GM12878 (cell line): ENCODE measurements around the gene PLA2G2C. TPM values are rescaled to one million over a fixed set of nuclear protein-coding genes. Genes with fewer than 3 reads are reported as not detected.

Experiments used
- ATAC-seq: fragments of 200-7000 bp; cut with Tn5 transposase; 3 replicates; pipeline ENCODE4 v1.9.1; 2020; ENCODE audit warnings: mild to moderate bottlenecking, moderate library complexity
- BruUV-seq: library from RNA; stranded (reverse); fragments of 400-500 nt; replicated peaks from 2 replicates; lab custom pipeline; 2021; lab: Mats Ljungman, UMichigan
- CTCF ChIA-PET: fragments of 300-600 bp; sonication (Branson Sonifier 250); formaldehyde crosslinking; extraction: SDS; loops from one replicate; lab custom pipeline; 2021; ENCODE audit warnings: inconsistent platforms; lab: Yijun Ruan, JAX
- POLR2A ChIA-PET: fragments of 350-600 bp; formaldehyde crosslinking; extraction: SDS; loops from one replicate; lab custom pipeline; 2021; ENCODE audit warnings: inconsistent platforms; lab: Charles Lee
- RAD21 ChIA-PET: fragments of 300-600 bp; sonication (Branson Sonifier 250); formaldehyde crosslinking; loops from one replicate; lab custom pipeline; 2023; ENCODE audit warnings: antibody characterized with exemption; ENCODE audit not compliant: unreplicated experiment; lab: Charles Lee
- SMC1A ChIA-PET: fragments of 300-600 bp; sonication (Branson Sonifier 250); formaldehyde crosslinking; loops from one replicate; lab custom pipeline; 2023; ENCODE audit not compliant: unreplicated experiment, uncharacterized antibody; lab: Charles Lee
- DNase-seq: peaks from one replicate; pipeline ENCODE4 v3.0.0-alpha.2; 2011; ENCODE audit warnings: low read depth, low spot score
- FAIRE-seq: peaks from 3 replicates; lab custom pipeline; 2011; peaks lifted over from hg19 to GRCh38; lab: Jason Lieb, UNC
- H2AFZ ChIP-seq: 2 replicates; pipeline ENCODE4 v1.6.0; 2011; ENCODE audit warnings: low read depth, low read length, control low read depth; ENCODE audit not compliant: control insufficient read depth
- H3K27ac ChIP-seq: 2 replicates; pipeline ENCODE4 v1.5.1; 2011; ENCODE audit warnings: control low read depth; ENCODE audit not compliant: control insufficient read depth, insufficient read depth
- H3K27me3 ChIP-seq, 2 experiments: replicated peaks in 1 of 2; 2 replicates each; pipeline versions ENCODE4 v1.6.0 to v1.6.1; 2011; ENCODE audit warnings: low read length in 1 of 2; ENCODE audit not compliant: control insufficient read depth in 2 of 2, insufficient read depth in 2 of 2
- H3K36me3 ChIP-seq, 2 experiments: 2 replicates each; pipeline ENCODE4 v1.5.1; 2011; ENCODE audit warnings: low read length in 1 of 2; ENCODE audit not compliant: control insufficient read depth in 2 of 2, insufficient read depth in 2 of 2
- H3K4me1 ChIP-seq: 2 replicates; pipeline ENCODE4 v1.6.1; 2011; ENCODE audit warnings: mild to moderate bottlenecking, low read length, moderate library complexity, mixed read lengths; ENCODE audit not compliant: control insufficient read depth, insufficient read depth
- H3K4me2 ChIP-seq: 2 replicates; pipeline ENCODE4 v1.6.0; 2011; ENCODE audit warnings: control low read depth; ENCODE audit not compliant: control insufficient read depth, insufficient read depth
- H3K4me3 ChIP-seq: fragments of 200-600 bp; sonication (generic); 2 replicates; pipeline ENCODE4 v1.5.1; 2016
- H3K79me2 ChIP-seq: 2 replicates; pipeline ENCODE4 v1.6.0; 2011; ENCODE audit warnings: low read length; ENCODE audit not compliant: control insufficient read depth, insufficient read depth
- H3K9ac ChIP-seq: 2 replicates; pipeline ENCODE4 v1.8.0; 2011; ENCODE audit warnings: low read length, control low read depth, mixed read lengths; ENCODE audit not compliant: control insufficient read depth, insufficient read depth
- H3K9me3 ChIP-seq: replicated peaks from 3 replicates; pipeline ENCODE4 v1.5.1; 2011; ENCODE audit warnings: mild to moderate bottlenecking, low read length; ENCODE audit not compliant: control insufficient read depth, insufficient read depth
- H4K20me1 ChIP-seq: 2 replicates; pipeline ENCODE4 v1.6.0; 2011; ENCODE audit not compliant: control insufficient read depth, insufficient read depth
- HDAC6 ChIP-seq: fragments of 200-600 bp; sonication (generic); IDR thresholded peaks from one replicate; pipeline ENCODE4 v1.8.0; 2017; ENCODE audit warnings: antibody characterized with exemption; ENCODE audit not compliant: unreplicated experiment
- IKZF2 ChIP-seq, 2 experiments: fragments of 450-650 bp; IDR thresholded peaks; 2 replicates each; pipeline ENCODE4 v1.6.1; 2017; ENCODE audit warnings: mild to moderate bottlenecking in 2 of 2, moderate library complexity in 2 of 2
- NFYB ChIP-seq: IDR thresholded peaks from 2 replicates; pipeline ENCODE4 v1.6.1; 2011; ENCODE audit warnings: low read depth, mild to moderate bottlenecking, low read length, improper control_type of control experiment, moderate library complexity; ENCODE audit not compliant: insufficient read depth
- NR2F1 ChIP-seq: fragments of 450-650 bp; conservative IDR thresholded peaks from 2 replicates; pipeline ENCODE4 v1.6.1; 2017; ENCODE audit warnings: mild to moderate bottlenecking
- PAX5 ChIP-seq: IDR thresholded peaks from 2 replicates; pipeline ENCODE4 v1.6.1; 2011; ENCODE audit warnings: low read depth, low read length, borderline replicate concordance
- ZNF217 ChIP-seq: fragments of 450-650 bp; IDR thresholded peaks from 2 replicates; pipeline ENCODE4 v1.6.1; 2017; ENCODE audit warnings: antibody characterized with exemption, mild to moderate bottlenecking
- WGBS: methylation state at CpG from one replicate; pipeline ENCODE4 v1.1.6; 2016; ENCODE audit warnings: low lambda C conversion rate; ENCODE audit not compliant: insufficient replicate concordance, insufficient coverage; ENCODE audit errors: missing lambda C conversion rate; 5-methylcytosine and 5-hydroxymethylcytosine counted together
- in situ Hi-C: fragments of 300-500 bp; cut with MboI; formaldehyde crosslinking; loops from 9 replicates; pipeline ENCODE4 v1.14.3; 2018; ENCODE audit warnings: mixed read lengths
- intact Hi-C: fragments of 100-400 bp; cut with micrococcal nuclease; formaldehyde crosslinking; loops from one replicate; pipeline ENCODE4 v1.14.2; 2022; ENCODE audit not compliant: unreplicated experiment
- polyA plus RNA-seq, 11 experiments: library from polyadenylated mRNA; depleted of rRNA in 4 of 11; unstranded in 6 of 11; stranded (reverse) in 5 of 11; fragments of >200 nt; fragmentation: Nextera tagmentation in 4 of 11; fragmentation: Illumina TruSeq in 1 of 11; extraction: Ambion mirVana in 4 of 11; extraction: Trizol in 1 of 11; gene quantifications; 1 replicate in 1 of 11; 2 replicates in 10 of 11; pipeline versions ENCODE4 v1.2.1 to v1.2.3, GENCODE V29; 2011 to 2016; ENCODE audit warnings: inconsistent platforms in 2 of 11, missing spikeins in 2 of 11, low read depth in 1 of 11
- total RNA-seq, 4 experiments: library from RNA; depleted of rRNA in 3 of 4; stranded (reverse); fragments of >200 nt in 3 of 4; fragmentation: Illumina TruSeq in 1 of 4; extraction: Trizol in 1 of 4; gene quantifications; 2 replicates each; pipeline versions ENCODE4 v1.2.1 to v1.2.3, GENCODE V29; 2013 to 2021
- TF ChIP-seq, protein P1 (sequence below): IDR thresholded peaks from 2 replicates; pipeline ENCODE4 v1.6.1; 2011; ENCODE audit warnings: borderline replicate concordance, low read depth, mild to moderate bottlenecking, moderate library complexity, mixed read lengths, low read length; ENCODE audit not compliant: insufficient read depth; ENCODE audit errors: extremely low read length
- TF ChIP-seq, protein P2 (sequence below): fragments of 450-650 bp; IDR thresholded peaks from 2 replicates; pipeline ENCODE4 v1.6.1; 2017; ENCODE audit warnings: mild to moderate bottlenecking, moderate library complexity
- TF ChIP-seq, protein P3 (sequence below): IDR thresholded peaks from 2 replicates; pipeline ENCODE4 v1.6.1; 2011; ENCODE audit warnings: low read depth, mild to moderate bottlenecking, low read length, moderate library complexity, borderline replicate concordance; ENCODE audit errors: extremely low read depth

PLA2G2C gene
- total and polyA plus RNA-seq, 10 of the 15 experiments (the other 5 are each of a cell fraction or from before 2014, with no cell fraction given) = 0.05 TPM; not detected in 9

DNA sequence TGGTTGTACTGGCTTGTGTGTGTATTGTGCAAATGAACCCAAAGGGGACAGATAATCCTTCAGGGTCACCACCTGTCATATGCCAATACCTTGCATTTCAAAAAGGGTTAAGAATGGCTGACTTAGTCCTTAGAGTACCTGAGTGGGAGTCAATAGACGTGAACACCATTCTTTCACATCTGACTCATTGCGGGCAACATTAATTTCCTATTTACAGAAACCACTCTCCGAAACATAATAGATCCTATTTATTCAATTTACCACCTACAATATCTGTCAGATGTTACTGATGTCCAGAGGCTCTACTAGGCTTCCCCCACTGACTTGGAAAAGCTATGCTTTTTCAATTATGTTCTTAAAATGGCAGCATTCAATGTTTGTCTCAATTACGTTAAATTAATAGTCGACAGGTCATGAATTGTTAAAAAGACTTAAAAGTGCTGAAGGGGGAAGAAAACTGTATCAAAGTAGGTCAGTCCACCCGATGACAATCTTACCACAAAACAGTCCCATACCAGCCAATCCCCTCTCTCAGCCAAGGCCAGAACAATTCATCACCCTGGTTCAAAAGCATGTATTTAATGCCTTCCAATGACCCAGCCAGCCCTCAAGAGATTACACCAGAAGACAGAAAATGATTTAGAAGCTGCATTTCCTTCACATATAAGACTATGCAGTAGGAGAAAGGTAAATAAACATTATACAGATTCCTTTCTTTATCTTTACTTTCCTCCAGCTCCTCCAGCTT, 48.6 kb upstream of the PLA2G2C start:
- SMC1A ChIA-PET = interaction anchor here (0.6 to 1.2 kb wide), 3 partner anchors 236 to 274 kb away, joined by 3 to 4 read pairs (median 3); no protein-coding TSS in a partner anchor
- Histone ChIP-seq H3K4me1 (no peaks in the 10 kb centered on the region), H3K9ac (no peak overlapping the region), H4K20me1 (no peaks in the 10 kb centered on the region), H2AFZ (no peak overlapping the region), H3K79me2 (no peaks in the 10 kb centered on the region), H3K27me3 (peaks cover 4 to 5% of the 10 kb centered on the region in 2 experiments; a peak in 2 of 4 replicates), H3K36me3 (no peaks in the 10 kb centered on the region), H3K27ac (no peak overlapping the region), H3K4me2 (no peak overlapping the region), H3K9me3 (no peaks in the 10 kb centered on the region), H3K4me3 (no peak overlapping the region)
- BruUV-seq = no TSS peak
- no peak for FAIRE-seq
- WGBS = 27% methylated on average over 6 of the region's 6 CpGs
- in situ Hi-C loops = no loop called here
- TF ChIP-seq NR2F1 (no peak), PAX5 (no peak), NFYB (no peak), ZNF217 (no peak), IKZF2 (IDR thresholded peaks at IDR 0.05) (no peak), HDAC6 (no peak)
- TF ChIP-seq, protein P1, sequence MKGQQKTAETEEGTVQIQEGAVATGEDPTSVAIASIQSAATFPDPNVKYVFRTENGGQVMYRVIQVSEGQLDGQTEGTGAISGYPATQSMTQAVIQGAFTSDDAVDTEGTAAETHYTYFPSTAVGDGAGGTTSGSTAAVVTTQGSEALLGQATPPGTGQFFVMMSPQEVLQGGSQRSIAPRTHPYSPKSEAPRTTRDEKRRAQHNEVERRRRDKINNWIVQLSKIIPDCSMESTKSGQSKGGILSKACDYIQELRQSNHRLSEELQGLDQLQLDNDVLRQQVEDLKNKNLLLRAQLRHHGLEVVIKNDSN = no peak
- TF ChIP-seq, protein P2, sequence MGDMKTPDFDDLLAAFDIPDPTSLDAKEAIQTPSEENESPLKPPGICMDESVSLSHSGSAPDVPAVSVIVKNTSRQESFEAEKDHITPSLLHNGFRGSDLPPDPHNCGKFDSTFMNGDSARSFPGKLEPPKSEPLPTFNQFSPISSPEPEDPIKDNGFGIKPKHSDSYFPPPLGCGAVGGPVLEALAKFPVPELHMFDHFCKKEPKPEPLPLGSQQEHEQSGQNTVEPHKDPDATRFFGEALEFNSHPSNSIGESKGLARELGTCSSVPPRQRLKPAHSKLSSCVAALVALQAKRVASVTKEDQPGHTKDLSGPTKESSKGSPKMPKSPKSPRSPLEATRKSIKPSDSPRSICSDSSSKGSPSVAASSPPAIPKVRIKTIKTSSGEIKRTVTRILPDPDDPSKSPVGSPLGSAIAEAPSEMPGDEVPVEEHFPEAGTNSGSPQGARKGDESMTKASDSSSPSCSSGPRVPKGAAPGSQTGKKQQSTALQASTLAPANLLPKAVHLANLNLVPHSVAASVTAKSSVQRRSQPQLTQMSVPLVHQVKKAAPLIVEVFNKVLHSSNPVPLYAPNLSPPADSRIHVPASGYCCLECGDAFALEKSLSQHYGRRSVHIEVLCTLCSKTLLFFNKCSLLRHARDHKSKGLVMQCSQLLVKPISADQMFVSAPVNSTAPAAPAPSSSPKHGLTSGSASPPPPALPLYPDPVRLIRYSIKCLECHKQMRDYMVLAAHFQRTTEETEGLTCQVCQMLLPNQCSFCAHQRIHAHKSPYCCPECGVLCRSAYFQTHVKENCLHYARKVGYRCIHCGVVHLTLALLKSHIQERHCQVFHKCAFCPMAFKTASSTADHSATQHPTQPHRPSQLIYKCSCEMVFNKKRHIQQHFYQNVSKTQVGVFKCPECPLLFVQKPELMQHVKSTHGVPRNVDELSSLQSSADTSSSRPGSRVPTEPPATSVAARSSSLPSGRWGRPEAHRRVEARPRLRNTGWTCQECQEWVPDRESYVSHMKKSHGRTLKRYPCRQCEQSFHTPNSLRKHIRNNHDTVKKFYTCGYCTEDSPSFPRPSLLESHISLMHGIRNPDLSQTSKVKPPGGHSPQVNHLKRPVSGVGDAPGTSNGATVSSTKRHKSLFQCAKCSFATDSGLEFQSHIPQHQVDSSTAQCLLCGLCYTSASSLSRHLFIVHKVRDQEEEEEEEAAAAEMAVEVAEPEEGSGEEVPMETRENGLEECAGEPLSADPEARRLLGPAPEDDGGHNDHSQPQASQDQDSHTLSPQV = no peak
- TF ChIP-seq, protein P3, sequence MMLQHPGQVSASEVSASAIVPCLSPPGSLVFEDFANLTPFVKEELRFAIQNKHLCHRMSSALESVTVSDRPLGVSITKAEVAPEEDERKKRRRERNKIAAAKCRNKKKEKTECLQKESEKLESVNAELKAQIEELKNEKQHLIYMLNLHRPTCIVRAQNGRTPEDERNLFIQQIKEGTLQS = no peak
- RAD21 ChIA-PET = interaction anchor here (0.7 kb wide), 1 partner anchor 1271 kb away, joined by 3 read pairs; no protein-coding TSS in a partner anchor
- no peak for DNase-seq
- intact Hi-C loops = no loop called here
- CTCF ChIA-PET = interaction anchor here (1.0 to 2.2 kb wide), 3 partner anchors 15 to 260 kb away, joined by 3 to 5 read pairs (median 3); no protein-coding TSS in a partner anchor
- POLR2A ChIA-PET = no interaction called here
- ATAC-seq = no peak
